Nephron (organoid): ENCODE data around the gene TAF11.
"Not testable (repeated sequence)": the region's sequence is repeated elsewhere in the genome, so short reads cannot be mapped to it uniquely, and the experiment has no call there.

ENCODE experiments used
- H3K27ac Mint-ChIP-seq, 3 experiments: 2 replicates each; pipeline ENCODE4 v1.8.0; 2020; ENCODE audit warnings: mixed read lengths in 3 of 3, mild to moderate bottlenecking in 2 of 3, moderate library complexity in 1 of 3
- H3K27me3 Mint-ChIP-seq: 2 replicates; pipeline ENCODE4 v1.8.0; 2021; ENCODE audit warnings: low read depth, mild to moderate bottlenecking, moderate library complexity, mixed read lengths
- H3K36me3 Mint-ChIP-seq: 2 replicates; pipeline ENCODE4 v1.8.0; 2020; ENCODE audit warnings: low read depth, mixed read lengths
- H3K4me1 Mint-ChIP-seq: 2 replicates; pipeline ENCODE4 v1.8.0; 2020; ENCODE audit warnings: mixed read lengths
- H3K4me3 Mint-ChIP-seq, 3 experiments: 2 replicates each; pipeline ENCODE4 v1.8.0; 2020; ENCODE audit warnings: mild to moderate bottlenecking in 3 of 3, mixed read lengths in 3 of 3, moderate library complexity in 2 of 3
- H3K9me3 Mint-ChIP-seq: 2 replicates; pipeline ENCODE4 v1.8.0; 2020; ENCODE audit warnings: mixed read lengths
- TF ChIP-seq, protein P1 (sequence below), 3 experiments: fragments of 200-600 bp; sonication (generic); IDR thresholded peaks; one replicate each; pipeline ENCODE4 v1.5.0; 2021; ENCODE audit warnings: antibody characterized with exemption in 3 of 3; ENCODE audit not compliant: unreplicated experiment in 3 of 3

Gene TAF11

DNA sequence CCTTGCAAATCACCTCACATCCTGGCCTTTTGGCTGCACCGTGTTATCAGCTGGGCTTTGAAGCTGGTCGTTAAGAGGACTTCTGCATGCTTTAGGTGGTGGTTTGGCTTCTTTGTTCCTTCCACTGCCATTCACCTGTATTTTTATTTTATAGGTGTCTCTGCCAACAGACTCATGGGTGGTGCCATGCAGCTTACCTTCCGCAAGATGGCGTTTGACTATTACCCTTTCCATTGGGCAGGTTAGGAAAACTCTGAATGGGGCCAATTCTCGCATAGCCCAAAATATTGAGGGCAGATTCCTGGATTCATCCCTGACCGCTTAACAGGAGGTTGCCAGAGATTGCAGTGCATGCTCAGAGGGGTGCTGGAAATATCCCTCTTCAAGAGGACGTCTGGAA lies 32.4 kb downstream of the TAF11 start:
- H3K36me3 Mint-ChIP-seq: peaks cover 46% of the 10 kb centered on the region
- H3K27me3 Mint-ChIP-seq: no peaks in the 10 kb centered on the region
- TF ChIP-seq, protein P1, sequence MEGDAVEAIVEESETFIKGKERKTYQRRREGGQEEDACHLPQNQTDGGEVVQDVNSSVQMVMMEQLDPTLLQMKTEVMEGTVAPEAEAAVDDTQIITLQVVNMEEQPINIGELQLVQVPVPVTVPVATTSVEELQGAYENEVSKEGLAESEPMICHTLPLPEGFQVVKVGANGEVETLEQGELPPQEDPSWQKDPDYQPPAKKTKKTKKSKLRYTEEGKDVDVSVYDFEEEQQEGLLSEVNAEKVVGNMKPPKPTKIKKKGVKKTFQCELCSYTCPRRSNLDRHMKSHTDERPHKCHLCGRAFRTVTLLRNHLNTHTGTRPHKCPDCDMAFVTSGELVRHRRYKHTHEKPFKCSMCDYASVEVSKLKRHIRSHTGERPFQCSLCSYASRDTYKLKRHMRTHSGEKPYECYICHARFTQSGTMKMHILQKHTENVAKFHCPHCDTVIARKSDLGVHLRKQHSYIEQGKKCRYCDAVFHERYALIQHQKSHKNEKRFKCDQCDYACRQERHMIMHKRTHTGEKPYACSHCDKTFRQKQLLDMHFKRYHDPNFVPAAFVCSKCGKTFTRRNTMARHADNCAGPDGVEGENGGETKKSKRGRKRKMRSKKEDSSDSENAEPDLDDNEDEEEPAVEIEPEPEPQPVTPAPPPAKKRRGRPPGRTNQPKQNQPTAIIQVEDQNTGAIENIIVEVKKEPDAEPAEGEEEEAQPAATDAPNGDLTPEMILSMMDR (IDR thresholded peaks at IDR 0.05; ENCODE audit: unreplicated experiment in 3 of 3): no peak
- no peak overlapping the region for H3K27ac Mint-ChIP-seq
- no peak overlapping the region for H3K4me3 Mint-ChIP-seq
- H3K9me3 Mint-ChIP-seq: no peaks in the 10 kb centered on the region
- no peaks in the 10 kb centered on the region for H3K4me1 Mint-ChIP-seq

DNA sequence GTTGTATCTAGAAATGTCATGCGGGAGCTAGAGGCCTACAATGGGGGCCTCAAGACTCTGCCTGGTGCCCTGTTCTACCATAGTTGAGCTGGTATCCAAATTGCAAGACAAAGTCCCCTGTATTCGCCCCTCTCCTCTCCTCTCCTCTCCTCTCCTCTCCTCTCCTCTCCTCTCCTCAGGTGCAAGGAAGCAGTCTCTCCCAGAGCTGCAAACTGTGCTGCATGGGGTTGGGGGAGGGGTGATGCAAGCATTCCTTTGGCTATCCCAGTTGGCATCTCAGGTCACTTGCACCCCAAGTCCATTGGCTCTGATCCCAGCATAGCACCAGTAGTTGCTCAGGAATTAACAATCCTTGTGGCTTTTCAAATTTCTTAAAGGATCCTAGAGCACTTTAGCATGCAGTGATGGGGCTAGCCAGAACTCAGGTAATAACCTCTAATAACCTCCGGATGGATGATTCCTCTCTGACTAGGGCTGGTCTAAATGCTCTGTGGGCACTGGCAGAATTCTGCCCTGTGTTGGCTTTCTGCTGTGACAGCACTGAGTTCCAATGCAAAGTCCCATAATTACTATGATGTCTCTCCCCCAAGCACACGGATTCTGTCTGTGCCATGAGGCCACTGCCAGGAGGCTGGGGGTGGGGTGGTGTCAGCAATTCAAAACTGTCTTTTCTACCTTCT lies 35.3 kb downstream of the TAF11 start:
- TF ChIP-seq, protein P1 (IDR thresholded peaks at IDR 0.05; ENCODE audit: unreplicated experiment in 3 of 3): no peak

DNA sequence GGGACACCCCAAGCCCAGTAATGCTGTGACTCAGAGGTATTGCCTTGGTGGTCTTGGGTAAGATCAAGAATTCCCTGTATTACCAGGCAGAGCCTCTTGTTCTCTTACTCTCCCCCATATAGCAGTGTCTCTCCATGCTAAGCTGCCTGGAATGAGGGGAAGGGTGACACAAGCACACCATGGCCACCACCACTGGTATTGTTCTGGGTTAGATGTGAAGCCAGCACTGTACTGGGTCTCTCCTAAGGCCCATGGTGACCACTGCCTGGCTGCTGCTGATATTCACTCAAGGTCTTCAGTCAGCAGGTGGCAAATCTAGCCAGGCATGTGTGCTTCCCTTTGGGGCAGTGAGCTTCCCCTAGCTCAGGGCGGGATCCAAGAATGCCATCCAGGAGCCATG lies 36.5 kb downstream of the TAF11 start:
- Mint-ChIP-seq H3K27me3 (no peaks in the 10 kb centered on the region), H3K36me3 (peaks cover 19% of the 10 kb centered on the region), H3K9me3 (no peaks in the 10 kb centered on the region), H3K4me3 (no peak overlapping the region), H3K4me1 (no peaks in the 10 kb centered on the region), H3K27ac (no peak overlapping the region)
- TF ChIP-seq, protein P1 (IDR thresholded peaks at IDR 0.05; ENCODE audit: unreplicated experiment in 3 of 3): no peak

More for the DNA sequence above, 35.3 kb downstream of the TAF11 start:
- Mint-ChIP-seq H3K9me3 (no peaks in the 10 kb centered on the region), H3K4me3 (no peak overlapping the region), H3K36me3 (peaks cover 30% of the 10 kb centered on the region), H3K27ac (no peak overlapping the region), H3K27me3 (no peaks in the 10 kb centered on the region), H3K4me1 (no peaks in the 10 kb centered on the region)

DNA sequence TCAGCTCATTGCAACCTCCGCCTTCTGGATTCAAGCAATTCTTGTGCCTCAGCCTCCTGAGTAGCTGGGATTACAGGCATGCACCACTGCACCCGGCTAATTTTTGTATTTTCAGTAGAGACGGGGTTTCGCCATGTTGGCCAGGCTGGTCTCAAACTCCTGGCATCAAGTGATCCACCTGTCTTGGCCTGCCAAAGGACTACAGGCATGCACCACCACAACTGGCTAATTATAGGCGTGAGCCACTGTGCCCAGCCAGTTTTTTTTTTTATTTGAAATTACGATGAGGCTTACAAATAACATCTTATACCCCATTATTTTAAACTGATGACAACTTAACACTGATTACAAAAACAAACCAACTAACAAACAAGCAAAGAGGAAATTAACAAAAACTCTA lies 38.8 kb downstream of the TAF11 start:
- not testable (repeated sequence) for H3K9me3 Mint-ChIP-seq, H3K27me3 Mint-ChIP-seq, H3K27ac Mint-ChIP-seq, H3K4me1 Mint-ChIP-seq, H3K4me3 Mint-ChIP-seq
- peaks cover 18% of the 10 kb centered on the region for H3K36me3 Mint-ChIP-seq

DNA sequence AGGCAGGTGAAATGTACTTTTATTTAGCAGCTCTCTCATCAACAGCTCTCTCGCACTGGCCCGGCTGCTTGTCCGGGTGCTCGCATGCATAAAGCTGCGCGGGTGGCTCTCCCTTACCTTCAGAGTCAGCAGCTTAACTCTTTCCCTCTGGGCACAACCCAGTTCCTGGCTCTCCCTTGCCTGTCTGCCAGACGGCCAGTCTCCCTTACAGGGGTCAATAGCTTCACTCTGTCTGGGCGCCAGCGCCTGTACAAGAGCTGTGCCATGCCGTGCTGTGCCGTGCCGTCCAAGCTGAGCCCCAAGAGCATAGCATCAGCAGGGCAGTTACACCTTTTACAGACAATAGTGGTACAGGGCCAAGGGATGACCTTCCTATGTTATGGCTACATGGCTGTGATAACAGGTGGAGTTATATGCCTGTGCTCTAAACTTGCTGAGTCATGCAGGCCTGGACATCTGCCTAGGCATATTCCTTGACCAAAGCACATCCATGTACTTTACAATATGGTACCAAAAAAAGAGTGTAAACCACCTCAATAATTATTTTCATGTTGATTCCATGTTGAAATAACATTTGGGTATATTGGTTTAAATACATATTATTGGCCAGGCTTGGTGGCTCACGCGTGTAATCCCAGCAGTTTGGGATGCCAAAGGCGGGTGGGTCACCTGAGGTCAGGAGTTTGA lies 48.0 kb downstream of the TAF11 start:
- H3K9me3 Mint-ChIP-seq: no peaks in the 10 kb centered on the region
- no peaks in the 10 kb centered on the region for H3K4me1 Mint-ChIP-seq
- no peaks in the 10 kb centered on the region for H3K27me3 Mint-ChIP-seq
- peaks cover 48% of the 10 kb centered on the region for H3K36me3 Mint-ChIP-seq
- no peak overlapping the region for H3K4me3 Mint-ChIP-seq
- H3K27ac Mint-ChIP-seq: no peak overlapping the region
- TF ChIP-seq, protein P1 (IDR thresholded peaks at IDR 0.05; ENCODE audit: unreplicated experiment in 3 of 3): no peak

DNA sequence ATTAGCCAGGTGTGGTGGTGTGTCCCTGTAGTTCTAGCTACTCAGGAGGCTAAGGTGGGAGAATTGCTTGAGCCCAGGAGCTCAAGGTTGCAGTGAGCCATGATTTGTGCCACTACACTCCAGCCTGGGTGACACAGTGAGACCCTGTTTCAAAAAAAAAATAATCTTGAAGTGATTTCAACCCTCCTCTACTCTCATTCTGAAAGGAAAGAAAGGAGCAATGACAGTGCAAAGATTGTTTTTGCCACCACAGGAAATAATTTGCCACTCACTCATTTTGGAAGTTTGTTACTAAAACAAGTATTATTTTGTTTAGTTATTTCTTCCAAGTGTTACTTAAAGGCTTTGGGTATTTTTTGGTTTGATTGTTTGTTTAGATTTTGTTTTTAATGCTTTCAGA lies 50.3 kb downstream of the TAF11 start:
- Mint-ChIP-seq H3K27me3 (no peaks in the 10 kb centered on the region), H3K9me3 (no peaks in the 10 kb centered on the region), H3K4me3 (no peak overlapping the region), H3K4me1 (no peaks in the 10 kb centered on the region), H3K27ac (no peak overlapping the region), H3K36me3 (peaks cover 57% of the 10 kb centered on the region)
- TF ChIP-seq, protein P1 (IDR thresholded peaks at IDR 0.05; ENCODE audit: unreplicated experiment in 3 of 3): no peak
